HCEC 1CT (cell line): ENCODE measurements around the gene TNIK.
A peak's percentile ranks its signal among the peaks of the same experiment; 100 is the strongest.

Source experiments
- DNase-seq: peaks from one replicate; pipeline ENCODE4 v3.0.0-alpha.2; 2017

TNIK gene

GRCh38 chr3:171459942-171460724 lies at the start of gene TNIK:
TSS of gene TNIK (minus strand) at chr3:171460405. CDS start at chr3:171460063, 342 bp downstream.
- DNase-seq = peak; percentile 95

- DNase-seq = no peak
Observed at GRCh38 chr3:171508676-171509075, 48.5 kb upstream of the TNIK start.

- DNase-seq = no peak
Observed at GRCh38 chr3:171508206-171508605, 48.0 kb upstream of the TNIK start.

- peak; percentile 53 for DNase-seq
Observed at GRCh38 chr3:171506743-171507319, 46.6 kb upstream of the TNIK start.

- DNase-seq = no peak
Observed at GRCh38 chr3:171505822-171506333, 45.7 kb upstream of the TNIK start.

GRCh38 chr3:171504376-171504775 lies 44.2 kb upstream of the TNIK start:
- no peak for DNase-seq

GRCh38 chr3:171503817-171504216 lies 43.6 kb upstream of the TNIK start:
- no peak for DNase-seq

- DNase-seq = no peak
Observed at GRCh38 chr3:171498921-171499320, 38.7 kb upstream of the TNIK start.

GRCh38 chr3:171497468-171497867 lies 37.3 kb upstream of the TNIK start:
- no peak for DNase-seq

GRCh38 chr3:171495413-171495812 lies 35.2 kb upstream of the TNIK start:
- no peak for DNase-seq

GRCh38 chr3:171494457-171495109 lies 34.4 kb upstream of the TNIK start:
- no peak for DNase-seq

- DNase-seq = no peak
Observed at GRCh38 chr3:171491361-171491760, 31.2 kb upstream of the TNIK start.

- no peak for DNase-seq
Observed at GRCh38 chr3:171490901-171491300, 30.7 kb upstream of the TNIK start.

GRCh38 chr3:171489348-171489747 lies 29.1 kb upstream of the TNIK start:
- no peak for DNase-seq

GRCh38 chr3:171488479-171488878 lies 28.3 kb upstream of the TNIK start:
- DNase-seq = no peak

GRCh38 chr3:171487382-171487781 lies 27.2 kb upstream of the TNIK start:
- DNase-seq = no peak

- DNase-seq = no peak
Observed at GRCh38 chr3:171485338-171485737, 25.1 kb upstream of the TNIK start.

GRCh38 chr3:171481011-171481410 lies 20.8 kb upstream of the TNIK start:
- DNase-seq = no peak

GRCh38 chr3:171480526-171480925 lies 20.3 kb upstream of the TNIK start:
- no peak for DNase-seq

GRCh38 chr3:171476532-171477102 lies 16.4 kb upstream of the TNIK start:
- no peak for DNase-seq

GRCh38 chr3:171472552-171472951 lies 12.3 kb upstream of the TNIK start:
- no peak for DNase-seq

GRCh38 chr3:171470714-171471227 lies 10.6 kb upstream of the TNIK start:
- no peak for DNase-seq

- no peak for DNase-seq
Observed at GRCh38 chr3:171469376-171469775, 9.2 kb upstream of the TNIK start.
